IMR-90 (cell line): ENCODE results near the gene PPP1R2.

Experiments used
- CEBPB ChIP-seq: IDR thresholded peaks from 2 replicates; pipeline ENCODE4 v1.6.1; 2012; ENCODE audit warnings: low read depth, low read length, improper control_type of control experiment
- CHD1 ChIP-seq: IDR thresholded peaks from 2 replicates; pipeline ENCODE4 v1.6.1; 2012; ENCODE audit warnings: low read depth, low read length, improper control_type of control experiment
- CTCF ChIP-seq: conservative IDR thresholded peaks from 2 replicates; pipeline ENCODE4 v1.5.1; 2012; ENCODE audit warnings: mild to moderate bottlenecking, low read depth, low read length, improper control_type of control experiment
- FOS ChIP-seq: fragments of 150-350 bp; IDR thresholded peaks from 2 replicates; pipeline ENCODE4 v1.6.1; 2016; ENCODE audit warnings: low read depth, low read length
- MAFK ChIP-seq: IDR thresholded peaks from 2 replicates; pipeline ENCODE4 v1.6.1; 2012; ENCODE audit warnings: low read depth, low read length, improper control_type of control experiment
- MAZ ChIP-seq: IDR thresholded peaks from 2 replicates; pipeline ENCODE4 v1.6.1; 2012; ENCODE audit warnings: low read depth, mild to moderate bottlenecking, low read length, improper control_type of control experiment, moderate library complexity, borderline replicate concordance
- NFE2L2 ChIP-seq: fragments of 150-350 bp; IDR thresholded peaks from 2 replicates; pipeline ENCODE4 v1.6.1; 2016; ENCODE audit warnings: low read depth, mild to moderate bottlenecking, low read length
- POLR2A ChIP-seq: IDR thresholded peaks from 2 replicates; pipeline ENCODE4 v1.6.1; 2012; ENCODE audit warnings: mild to moderate bottlenecking, low read depth, low read length
- RAD21 ChIP-seq: IDR thresholded peaks from 2 replicates; pipeline ENCODE4 v1.6.1; 2012; ENCODE audit warnings: low read length, improper control_type of control experiment
- USF2 ChIP-seq: fragments of 150-350 bp; IDR thresholded peaks from 2 replicates; pipeline ENCODE4 v1.6.1; 2017; ENCODE audit warnings: mild to moderate bottlenecking, antibody characterized with exemption, low read length, low read depth

GRCh38 chr3:195568630-195569029, 25.5 kb upstream of the PPP1R2 start:
- TF ChIP-seq CTCF (no peak), POLR2A (no peak), MAFK (no peak), NFE2L2 (no peak), CEBPB (no peak), USF2 (no peak), RAD21 (no peak), FOS (no peak), MAZ (no peak), CHD1 (no peak)
